ENCODE measurements around the gene CREB3.

Gene CREB3

DNA sequence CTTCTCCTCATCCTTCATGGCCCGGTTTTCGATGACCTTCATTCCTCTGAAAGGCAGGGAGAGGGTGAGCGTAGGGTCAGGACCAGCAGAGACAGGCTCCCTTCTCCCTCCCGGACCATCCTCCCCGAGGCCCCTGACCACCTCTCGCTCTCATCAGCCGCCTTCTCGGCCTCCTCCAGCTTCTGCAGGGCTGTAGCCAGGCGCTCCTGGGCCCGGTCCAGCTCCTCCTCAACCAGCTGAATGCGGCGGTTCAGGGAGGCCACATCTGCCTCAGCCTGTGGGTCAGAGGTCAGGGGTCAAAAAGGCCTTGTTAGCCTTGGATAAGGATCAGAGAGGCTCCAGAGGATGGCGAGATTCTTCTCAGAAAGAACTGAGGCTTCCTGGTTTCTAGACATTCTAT is 47.0 kb upstream of the CREB3 start:
- H3F3A ChIP-seq (ENCODE audit: control insufficient read depth, insufficient read depth): no peaks in the 10 kb centered on the region

DNA sequence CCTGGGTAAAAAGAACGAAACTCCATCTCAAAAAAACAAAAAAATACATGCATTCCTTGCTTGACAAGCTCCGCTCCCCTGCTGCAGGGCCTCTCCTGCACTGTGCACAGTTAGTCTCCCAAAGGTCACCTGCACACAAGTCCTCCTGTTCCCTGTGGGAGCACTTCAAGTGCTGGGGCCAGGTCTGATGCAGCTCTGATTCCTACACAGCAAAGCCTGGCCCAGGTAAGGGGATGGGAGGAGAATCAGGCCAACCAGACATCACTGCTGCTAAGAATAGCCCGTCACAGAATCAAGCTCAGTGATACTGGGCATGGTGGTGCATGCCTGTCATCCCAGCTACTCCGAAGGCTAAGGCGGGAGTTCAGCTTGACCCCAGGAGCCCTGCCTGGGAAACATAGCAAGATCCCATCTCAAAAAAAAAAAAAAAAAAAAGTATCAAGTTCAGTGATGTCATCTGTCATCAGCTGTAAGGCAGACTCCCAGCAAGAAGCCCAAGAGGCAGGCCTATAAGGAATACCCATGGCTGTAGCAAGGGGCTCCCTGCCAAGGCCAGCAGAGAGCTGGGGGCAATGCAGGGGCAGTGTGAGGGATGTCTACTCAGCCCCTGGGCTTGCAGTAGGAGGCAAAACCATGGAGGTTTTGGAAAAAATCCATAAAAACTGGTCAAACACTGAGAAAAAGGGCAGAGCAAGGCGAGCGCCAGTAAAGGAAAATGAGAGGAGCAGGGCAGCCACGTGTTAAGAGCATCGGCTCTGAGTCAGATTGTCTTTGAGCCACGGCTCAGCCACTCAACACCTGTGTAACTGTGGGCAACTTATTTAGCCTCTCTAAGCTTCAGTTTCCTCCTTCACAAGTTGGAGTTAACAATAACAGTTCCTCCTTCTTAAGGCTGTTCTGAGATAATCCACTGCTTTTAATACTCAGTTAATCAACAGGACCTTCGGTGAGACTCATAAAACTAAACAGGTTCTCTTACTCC is 46.0 kb upstream of the CREB3 start:
- Histone ChIP-seq H3K9me2 (replicated peaks; ENCODE audit: control insufficient read depth, low read length) (no peaks in the 10 kb centered on the region), H3K4me3 (ENCODE audit: low read length) (peak overlapping the region; percentile 32), H3K27me3 (ENCODE audit: control insufficient read depth, low read length) (no peaks in the 10 kb centered on the region), H3K36me3 (ENCODE audit: control insufficient read depth, low read length) (no peaks in the 10 kb centered on the region), H3K4me2 (ENCODE audit: low read length) (peak overlapping the region; percentile 52), H3K79me2 (ENCODE audit: control insufficient read depth, low read length) (no peaks in the 10 kb centered on the region), H3K4me1 (ENCODE audit: control insufficient read depth, low read length) (peaks cover 50% of the 10 kb centered on the region), H3K9me3 (ENCODE audit: control insufficient read depth, insufficient read depth, low read length) (no peaks in the 10 kb centered on the region), H4K20me1 (ENCODE audit: control insufficient read depth, insufficient read depth, low read depth, low read length) (no peaks in the 10 kb centered on the region), H3K27ac (ENCODE audit: low read depth, low read length) (peak overlapping the region; percentile 47), H3F3A (ENCODE audit: control insufficient read depth, insufficient read depth) (peaks cover 2% of the 10 kb centered on the region; the same call in 1 of the 2 replicates)
- TF ChIP-seq, protein P1, sequence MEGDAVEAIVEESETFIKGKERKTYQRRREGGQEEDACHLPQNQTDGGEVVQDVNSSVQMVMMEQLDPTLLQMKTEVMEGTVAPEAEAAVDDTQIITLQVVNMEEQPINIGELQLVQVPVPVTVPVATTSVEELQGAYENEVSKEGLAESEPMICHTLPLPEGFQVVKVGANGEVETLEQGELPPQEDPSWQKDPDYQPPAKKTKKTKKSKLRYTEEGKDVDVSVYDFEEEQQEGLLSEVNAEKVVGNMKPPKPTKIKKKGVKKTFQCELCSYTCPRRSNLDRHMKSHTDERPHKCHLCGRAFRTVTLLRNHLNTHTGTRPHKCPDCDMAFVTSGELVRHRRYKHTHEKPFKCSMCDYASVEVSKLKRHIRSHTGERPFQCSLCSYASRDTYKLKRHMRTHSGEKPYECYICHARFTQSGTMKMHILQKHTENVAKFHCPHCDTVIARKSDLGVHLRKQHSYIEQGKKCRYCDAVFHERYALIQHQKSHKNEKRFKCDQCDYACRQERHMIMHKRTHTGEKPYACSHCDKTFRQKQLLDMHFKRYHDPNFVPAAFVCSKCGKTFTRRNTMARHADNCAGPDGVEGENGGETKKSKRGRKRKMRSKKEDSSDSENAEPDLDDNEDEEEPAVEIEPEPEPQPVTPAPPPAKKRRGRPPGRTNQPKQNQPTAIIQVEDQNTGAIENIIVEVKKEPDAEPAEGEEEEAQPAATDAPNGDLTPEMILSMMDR (IDR thresholded peaks at IDR 0.05; ENCODE audit: low read depth, low read length, poor library complexity, severe bottlenecking): no peak
- no peak for TF ChIP-seq EZH2phosphoT487 (IDR thresholded peaks at IDR 0.05; ENCODE audit: borderline replicate concordance, low read length)

More for the DNA sequence above, 47.0 kb upstream of the CREB3 start:
- Histone ChIP-seq H3K27ac (ENCODE audit: low read depth, low read length) (no peak overlapping the region), H4K20me1 (ENCODE audit: control insufficient read depth, insufficient read depth, low read depth, low read length) (no peaks in the 10 kb centered on the region), H3K79me2 (ENCODE audit: control insufficient read depth, low read length) (no peaks in the 10 kb centered on the region), H3K4me1 (ENCODE audit: control insufficient read depth, low read length) (peaks cover 52% of the 10 kb centered on the region), H3K4me2 (ENCODE audit: low read length) (no peak overlapping the region), H3K9me2 (replicated peaks; ENCODE audit: control insufficient read depth, low read length) (no peaks in the 10 kb centered on the region), H3K9me3 (ENCODE audit: control insufficient read depth, insufficient read depth, low read length) (no peaks in the 10 kb centered on the region), H3K4me3 (ENCODE audit: low read length) (no peak overlapping the region), H3K36me3 (ENCODE audit: control insufficient read depth, low read length) (no peaks in the 10 kb centered on the region), H3K27me3 (ENCODE audit: control insufficient read depth, low read length) (no peaks in the 10 kb centered on the region)
- no peak for TF ChIP-seq EZH2phosphoT487 (IDR thresholded peaks at IDR 0.05; ENCODE audit: borderline replicate concordance, low read length)
- TF ChIP-seq, protein P1 (IDR thresholded peaks at IDR 0.05; ENCODE audit: low read depth, low read length, poor library complexity, severe bottlenecking): no peak

DNA sequence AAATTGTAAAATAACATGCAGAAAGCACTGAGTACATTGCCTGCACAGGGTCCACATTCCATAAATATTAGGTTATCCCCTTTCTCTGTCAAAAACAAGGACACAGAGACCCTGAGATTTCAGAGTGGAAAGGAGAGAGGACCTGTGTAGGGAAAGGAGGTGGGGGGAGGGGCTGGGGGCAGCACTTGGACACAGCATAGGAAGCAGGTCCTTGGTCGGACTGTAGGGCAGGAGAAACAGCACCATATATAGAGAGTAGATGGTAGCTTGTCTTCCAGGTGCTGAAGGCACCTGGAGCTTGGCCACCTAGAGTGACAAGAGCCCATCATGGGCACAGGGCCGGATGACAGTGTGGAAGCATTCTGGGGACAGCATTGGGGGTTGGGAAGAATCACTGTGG is 45.2 kb upstream of the CREB3 start:
- no peaks in the 10 kb centered on the region for H3K36me3 ChIP-seq (ENCODE audit: control insufficient read depth, low read length)
- TF ChIP-seq, protein P1 (IDR thresholded peaks at IDR 0.05; ENCODE audit: low read depth, low read length, poor library complexity, severe bottlenecking): no peak
- TF ChIP-seq EZH2phosphoT487 (IDR thresholded peaks at IDR 0.05; ENCODE audit: borderline replicate concordance, low read length): no peak
- H3K9me3 ChIP-seq (ENCODE audit: control insufficient read depth, insufficient read depth, low read length): no peaks in the 10 kb centered on the region
- H3F3A ChIP-seq (ENCODE audit: control insufficient read depth, insufficient read depth): peaks cover 5% of the 10 kb centered on the region; the same call in 1 of the 2 replicates
- H3K9me2 ChIP-seq (replicated peaks; ENCODE audit: control insufficient read depth, low read length): no peaks in the 10 kb centered on the region
- no peaks in the 10 kb centered on the region for H4K20me1 ChIP-seq (ENCODE audit: control insufficient read depth, insufficient read depth, low read depth, low read length)
- H3K79me2 ChIP-seq (ENCODE audit: control insufficient read depth, low read length): no peaks in the 10 kb centered on the region
- no peaks in the 10 kb centered on the region for H3K27me3 ChIP-seq (ENCODE audit: control insufficient read depth, low read length)
- peak overlapping the region; percentile 32 for H3K4me3 ChIP-seq (ENCODE audit: low read length)
- H3K4me1 ChIP-seq (ENCODE audit: control insufficient read depth, low read length): peaks cover 49% of the 10 kb centered on the region
- peak overlapping the region; percentile 47 for H3K27ac ChIP-seq (ENCODE audit: low read depth, low read length)
- H3K4me2 ChIP-seq (ENCODE audit: low read length): peak overlapping the region; percentile 52
